Measurements from ENCODE around the gene UAP1. TPM values are rescaled to one million over a fixed set of nuclear protein-coding genes. Genes with fewer than 3 reads are reported as not detected.

Gene UAP1
- total and polyA plus RNA-seq, 9 donors: 26.5 to 42.2 (median 30.3) TPM

- DNase-seq: no peak
- H3K27me3 ChIP-seq (ENCODE audit: control insufficient read depth, insufficient read depth, low read length): no peaks in the 10 kb centered on the region
- H3K4me3 ChIP-seq (ENCODE audit: low read length): no peak overlapping the region
- H3K36me3 ChIP-seq (ENCODE audit: control insufficient read depth, insufficient read depth, low read length): no peaks in the 10 kb centered on the region
- peaks cover 32% of the 10 kb centered on the region for H3K4me1 ChIP-seq (ENCODE audit: control insufficient read depth, insufficient read depth, low read length)
- WGBS (ENCODE audit: insufficient coverage): no CpG with 5 or more reads among the region's 3 CpGs
- H3K9me3 ChIP-seq (replicated peaks; ENCODE audit: control insufficient read depth, low read depth, low read length): no peaks in the 10 kb centered on the region
- no peak overlapping the region for H3K27ac ChIP-seq (ENCODE audit: low read length)
Observed at GRCh38 chr1:162627662-162628296, 66.3 kb downstream of the UAP1 start.

DNA sequence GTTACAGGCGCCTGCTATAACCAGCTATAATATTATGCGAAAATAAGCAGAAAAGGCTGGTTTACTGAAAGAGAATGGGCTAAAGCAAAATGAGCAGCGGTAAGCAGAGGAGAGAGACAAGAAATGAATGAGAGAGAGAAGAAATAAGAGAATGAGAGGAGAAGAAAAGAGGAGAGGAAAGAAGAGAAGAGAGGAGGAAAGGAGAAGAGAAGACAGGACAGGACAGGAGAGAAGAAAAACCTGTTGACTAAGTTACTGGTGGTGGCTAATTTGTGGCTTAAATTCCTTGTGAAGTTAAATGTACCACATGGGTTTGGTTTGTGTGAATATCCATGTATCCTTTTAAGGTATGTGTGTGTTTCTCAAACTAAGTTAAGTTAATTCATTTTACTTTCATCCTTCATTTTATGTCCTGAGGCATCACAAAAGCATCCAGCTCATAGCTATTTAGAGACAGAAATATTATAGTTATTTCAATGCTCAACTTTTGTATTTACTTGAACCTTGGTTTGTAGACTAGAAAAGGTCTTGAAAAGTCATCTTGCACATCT lies 67.6 kb downstream of the UAP1 start:
- DNase-seq: no peak
- Histone ChIP-seq H3K27ac (ENCODE audit: low read length) (peak overlapping the region; percentile 97), H3K9me3 (replicated peaks; ENCODE audit: control insufficient read depth, low read depth, low read length) (no peaks in the 10 kb centered on the region), H3K4me3 (ENCODE audit: low read length) (no peak overlapping the region), H3K36me3 (ENCODE audit: control insufficient read depth, insufficient read depth, low read length) (no peaks in the 10 kb centered on the region), H3K27me3 (ENCODE audit: control insufficient read depth, insufficient read depth, low read length) (no peaks in the 10 kb centered on the region), H3K4me1 (ENCODE audit: control insufficient read depth, insufficient read depth, low read length) (peaks cover 32% of the 10 kb centered on the region)
- WGBS (ENCODE audit: insufficient coverage): 95% methylated on average over 3 of the region's 3 CpGs

DNA sequence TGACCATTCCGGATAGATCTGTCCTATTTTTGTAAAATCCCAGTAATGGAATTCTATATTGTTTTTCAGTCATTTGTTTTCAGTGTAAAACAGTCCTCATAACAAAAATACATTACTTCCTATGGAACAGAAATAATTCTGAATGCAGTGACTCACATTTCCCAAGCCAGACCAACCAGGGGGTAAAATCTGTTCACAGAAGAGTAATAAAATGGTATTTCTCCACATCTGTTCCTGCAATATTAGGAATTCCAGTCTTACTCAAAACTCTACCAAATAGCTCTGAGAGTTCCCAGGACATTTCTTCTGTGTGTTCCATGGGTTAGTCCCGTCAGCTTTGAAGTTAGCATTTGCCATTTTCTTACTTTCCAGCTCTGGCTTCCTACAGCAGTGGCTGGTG lies 68.1 kb downstream of the UAP1 start:
- Histone ChIP-seq H3K27ac (ENCODE audit: low read length) (peak overlapping the region; percentile 97), H3K4me1 (ENCODE audit: control insufficient read depth, insufficient read depth, low read length) (peaks cover 37% of the 10 kb centered on the region), H3K27me3 (ENCODE audit: control insufficient read depth, insufficient read depth, low read length) (no peaks in the 10 kb centered on the region), H3K36me3 (ENCODE audit: control insufficient read depth, insufficient read depth, low read length) (no peaks in the 10 kb centered on the region), H3K9me3 (replicated peaks; ENCODE audit: control insufficient read depth, low read depth, low read length) (no peaks in the 10 kb centered on the region), H3K4me3 (ENCODE audit: low read length) (no peak overlapping the region)
- DNase-seq: peak; percentile 73
- WGBS (ENCODE audit: insufficient coverage): 43% methylated on average over 1 of the region's 2 CpGs

DNA sequence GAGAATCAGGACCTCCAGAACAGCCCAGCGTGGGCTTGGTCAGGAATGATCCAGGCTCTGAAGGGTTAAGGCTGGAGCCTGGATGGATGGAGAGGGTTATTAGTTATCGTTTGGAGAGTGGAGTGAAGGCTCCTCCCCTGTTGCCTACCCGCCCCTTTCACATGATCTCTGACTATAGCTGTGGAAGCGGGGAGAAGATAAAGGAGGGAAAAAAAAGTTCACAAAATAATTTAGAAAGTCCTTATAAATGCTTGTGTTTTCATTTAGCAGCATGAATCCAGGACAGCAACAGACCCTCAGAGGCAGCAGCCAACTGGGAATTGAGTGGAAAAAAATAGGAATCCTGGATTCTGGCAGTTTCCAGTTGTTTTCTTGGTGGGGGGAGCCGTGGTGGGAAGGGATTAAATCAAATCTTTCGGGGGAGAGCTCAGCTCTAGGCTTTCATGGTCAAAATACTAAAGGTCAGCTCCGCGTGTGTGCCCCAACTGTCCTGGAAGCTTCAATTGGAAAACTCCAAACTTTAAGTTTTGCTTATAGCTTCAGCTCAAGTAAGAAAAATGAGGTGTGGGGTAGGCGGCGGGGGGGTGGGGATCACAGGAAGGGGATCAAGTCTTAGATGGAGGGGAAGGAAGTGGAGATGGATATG lies 70.1 kb downstream of the UAP1 start:
- H3K4me3 ChIP-seq (ENCODE audit: low read length): peak overlapping the region; percentile 68
- H3K27ac ChIP-seq (ENCODE audit: low read length): peak overlapping the region; percentile 97
- H3K36me3 ChIP-seq (ENCODE audit: control insufficient read depth, insufficient read depth, low read length): no peaks in the 10 kb centered on the region
- H3K4me1 ChIP-seq (ENCODE audit: control insufficient read depth, insufficient read depth, low read length): peaks cover 33% of the 10 kb centered on the region
- H3K27me3 ChIP-seq (ENCODE audit: control insufficient read depth, insufficient read depth, low read length): no peaks in the 10 kb centered on the region
- no peaks in the 10 kb centered on the region for H3K9me3 ChIP-seq (replicated peaks; ENCODE audit: control insufficient read depth, low read depth, low read length)
- 0% methylated on average over 2 of the region's 10 CpGs for WGBS (ENCODE audit: insufficient coverage)
- DNase-seq: peak; percentile 92

DNA sequence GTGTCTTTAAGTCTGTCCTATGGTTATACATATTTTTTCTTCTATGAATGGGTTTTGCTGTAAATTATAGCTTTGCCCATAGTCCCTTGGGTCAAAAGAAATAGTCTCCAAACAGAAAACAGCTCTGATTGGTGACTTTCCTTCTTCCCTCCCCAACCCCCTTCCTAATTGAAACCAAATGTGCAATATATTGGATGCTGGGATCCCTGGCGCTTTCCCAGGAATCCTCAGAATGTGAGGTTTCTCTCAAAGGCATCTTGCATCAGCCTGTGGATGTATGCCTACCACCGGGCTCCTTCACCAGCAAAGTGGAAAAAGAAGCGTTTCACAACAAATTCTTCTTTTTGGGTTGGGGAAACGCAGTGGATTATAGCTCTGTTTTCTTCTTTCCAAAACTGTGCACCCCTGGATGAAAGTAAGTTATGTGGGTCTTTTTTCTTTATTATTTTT lies 70.7 kb downstream of the UAP1 start, which contains the start of gene DDR2:
DDR2 (plus strand) TSS at position 248 of the 450 bp plus-strand sequence. CDS start 86,600 bp downstream, outside the sequence.
- Histone ChIP-seq H3K4me3 (ENCODE audit: low read length) (peak within 1 kb of the TSS; percentile 68), H3K4me1 (ENCODE audit: control insufficient read depth, insufficient read depth, low read length) (peaks cover 31% of the 10 kb centered on the region), H3K27ac (ENCODE audit: low read length) (peak within 1 kb of the TSS; percentile 97), H3K36me3 (ENCODE audit: control insufficient read depth, insufficient read depth, low read length) (no peaks in the 10 kb centered on the region), H3K9me3 (replicated peaks; ENCODE audit: control insufficient read depth, low read depth, low read length) (no peaks in the 10 kb centered on the region), H3K27me3 (ENCODE audit: control insufficient read depth, insufficient read depth, low read length) (no peaks in the 10 kb centered on the region)
- WGBS (ENCODE audit: insufficient coverage): no CpG with 5 or more reads among the region's 4 CpGs
- peak; percentile 98 for DNase-seq

GRCh38 chr1:162632698-162633080 lies 71.2 kb downstream of the UAP1 start:
- no peaks in the 10 kb centered on the region for H3K27me3 ChIP-seq (ENCODE audit: control insufficient read depth, insufficient read depth, low read length)
- H3K4me1 ChIP-seq (ENCODE audit: control insufficient read depth, insufficient read depth, low read length): peaks cover 31% of the 10 kb centered on the region
- no peaks in the 10 kb centered on the region for H3K9me3 ChIP-seq (replicated peaks; ENCODE audit: control insufficient read depth, low read depth, low read length)
- WGBS (ENCODE audit: insufficient coverage): 8% methylated on average over 3 of the region's 4 CpGs
- peak; percentile 80 for DNase-seq
- H3K36me3 ChIP-seq (ENCODE audit: control insufficient read depth, insufficient read depth, low read length): no peaks in the 10 kb centered on the region
- peak overlapping the region; percentile 68 for H3K4me3 ChIP-seq (ENCODE audit: low read length)
- H3K27ac ChIP-seq (ENCODE audit: low read length): peak overlapping the region; percentile 97

DNA sequence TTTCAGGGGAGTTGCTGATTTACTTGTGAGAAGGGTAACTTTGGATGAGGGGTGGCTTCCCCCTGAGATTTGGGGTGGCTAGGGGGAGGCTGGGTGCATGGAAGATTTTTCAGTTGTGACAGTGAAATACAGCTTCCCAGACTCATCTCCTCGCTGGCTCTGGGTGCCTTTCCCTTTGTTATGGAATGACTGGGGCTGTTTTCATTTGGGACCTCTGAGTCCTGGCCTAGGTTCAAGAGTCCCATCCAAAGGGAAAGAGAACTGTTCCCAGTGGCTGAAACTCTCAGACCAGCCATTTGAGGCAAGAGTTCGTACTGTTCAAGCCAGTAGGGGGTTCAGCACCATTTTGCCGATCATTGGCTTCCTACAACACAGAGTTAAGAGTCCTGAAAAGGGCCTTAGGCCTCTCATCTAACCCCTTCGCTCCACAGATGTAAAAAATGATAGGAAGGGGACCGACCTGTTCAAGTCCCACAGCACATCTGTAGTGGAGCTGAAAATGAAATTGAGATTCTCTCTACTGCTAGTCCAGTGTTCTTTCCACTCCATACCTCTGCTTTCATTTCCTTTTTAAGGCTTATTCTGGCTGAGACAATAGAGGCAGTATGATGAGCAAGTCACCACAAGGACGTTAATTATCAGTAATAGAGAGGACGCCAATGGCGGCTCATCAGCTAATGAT lies 71.7 kb downstream of the UAP1 start:
- H3K4me3 ChIP-seq (ENCODE audit: low read length): peak overlapping the region; percentile 68
- H3K4me1 ChIP-seq (ENCODE audit: control insufficient read depth, insufficient read depth, low read length): peaks cover 31% of the 10 kb centered on the region
- no peaks in the 10 kb centered on the region for H3K36me3 ChIP-seq (ENCODE audit: control insufficient read depth, insufficient read depth, low read length)
- H3K9me3 ChIP-seq (replicated peaks; ENCODE audit: control insufficient read depth, low read depth, low read length): no peaks in the 10 kb centered on the region
- DNase-seq: peak; percentile 69
- H3K27me3 ChIP-seq (ENCODE audit: control insufficient read depth, insufficient read depth, low read length): no peaks in the 10 kb centered on the region
- 17% methylated on average over 1 of the region's 8 CpGs for WGBS (ENCODE audit: insufficient coverage)
- H3K27ac ChIP-seq (ENCODE audit: low read length): peak overlapping the region; percentile 97

DNA sequence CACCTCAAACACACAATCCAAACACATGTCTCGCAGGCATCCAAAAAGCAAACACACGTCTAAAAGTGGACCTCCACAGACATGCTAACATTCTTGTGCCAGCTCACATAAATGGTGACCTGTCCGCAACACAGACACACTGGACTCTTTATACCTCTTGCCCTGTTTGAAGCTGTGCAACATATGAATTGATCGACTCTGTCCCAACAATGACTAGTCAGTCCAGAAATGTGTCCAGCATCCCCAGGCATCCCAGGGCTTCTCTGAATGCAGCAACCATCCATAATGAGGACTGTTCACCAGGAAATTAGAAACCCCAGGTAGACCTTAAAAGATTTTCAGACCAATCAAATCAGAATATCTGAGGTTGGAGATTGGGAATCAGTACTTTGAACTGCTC lies 73.9 kb downstream of the UAP1 start:
- no peak for DNase-seq
- Histone ChIP-seq H3K4me3 (ENCODE audit: low read length) (no peak overlapping the region), H3K36me3 (ENCODE audit: control insufficient read depth, insufficient read depth, low read length) (no peaks in the 10 kb centered on the region), H3K27ac (ENCODE audit: low read length) (no peak overlapping the region), H3K9me3 (replicated peaks; ENCODE audit: control insufficient read depth, low read depth, low read length) (no peaks in the 10 kb centered on the region), H3K27me3 (ENCODE audit: control insufficient read depth, insufficient read depth, low read length) (no peaks in the 10 kb centered on the region), H3K4me1 (ENCODE audit: control insufficient read depth, insufficient read depth, low read length) (peaks cover 25% of the 10 kb centered on the region)
- WGBS (ENCODE audit: insufficient coverage): 53% methylated on average over 4 of the region's 4 CpGs

DNA sequence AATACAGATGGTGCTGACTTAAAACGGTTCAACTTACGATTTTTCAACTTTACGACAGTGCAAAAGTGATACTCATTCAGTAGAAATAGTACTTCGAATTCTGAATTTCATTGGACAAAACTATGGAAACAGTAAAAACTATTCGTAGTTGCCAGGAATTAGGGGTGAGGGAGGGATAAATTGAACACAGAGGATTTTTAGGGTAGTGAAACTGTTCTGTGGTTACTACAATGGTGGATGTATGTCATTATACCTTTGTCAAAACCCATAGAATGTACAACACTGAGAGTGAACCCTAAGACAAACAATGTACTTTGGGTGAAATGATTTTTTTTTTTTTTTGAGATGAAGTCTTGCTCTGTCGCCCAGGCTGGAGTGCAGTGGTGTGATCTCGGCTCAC lies 78.2 kb downstream of the UAP1 start:
- peaks cover 5% of the 10 kb centered on the region for H3K4me1 ChIP-seq (ENCODE audit: control insufficient read depth, insufficient read depth, low read length)
- 92% methylated on average over 3 of the region's 7 CpGs for WGBS (ENCODE audit: insufficient coverage)
- H3K4me3 ChIP-seq (ENCODE audit: low read length): no peak overlapping the region
- H3K9me3 ChIP-seq (replicated peaks; ENCODE audit: control insufficient read depth, low read depth, low read length): no peaks in the 10 kb centered on the region
- DNase-seq: no peak
- no peak overlapping the region for H3K27ac ChIP-seq (ENCODE audit: low read length)
- no peaks in the 10 kb centered on the region for H3K27me3 ChIP-seq (ENCODE audit: control insufficient read depth, insufficient read depth, low read length)
- H3K36me3 ChIP-seq (ENCODE audit: control insufficient read depth, insufficient read depth, low read length): no peaks in the 10 kb centered on the region

- Histone ChIP-seq H3K36me3 (ENCODE audit: control insufficient read depth, insufficient read depth, low read length) (no peaks in the 10 kb centered on the region), H3K9me3 (replicated peaks; ENCODE audit: control insufficient read depth, low read depth, low read length) (no peaks in the 10 kb centered on the region), H3K4me3 (ENCODE audit: low read length) (no peak overlapping the region), H3K27ac (ENCODE audit: low read length) (no peak overlapping the region), H3K27me3 (ENCODE audit: control insufficient read depth, insufficient read depth, low read length) (no peaks in the 10 kb centered on the region), H3K4me1 (ENCODE audit: control insufficient read depth, insufficient read depth, low read length) (peaks cover 2% of the 10 kb centered on the region)
- no peak for DNase-seq
- 93% methylated on average over 2 of the region's 2 CpGs for WGBS (ENCODE audit: insufficient coverage)
Observed at GRCh38 chr1:162641114-162641513, 79.6 kb downstream of the UAP1 start.
